Liver (tissue), 9 donors: ENCODE results near the gene FYCO1. TPM values are rescaled to one million over a fixed set of nuclear protein-coding genes. Genes with fewer than 3 reads are reported as not detected.

ENCODE experiments used
- DNase-seq: peaks from one replicate; pipeline ENCODE4 v3.0.0-alpha.2; 2017; ENCODE audit warnings: low spot score
- H3K27ac ChIP-seq, 2 donors: one replicate each; pipeline ENCODE4 v1.7.0; 2013; ENCODE audit warnings: inconsistent platforms in 2 of 2, low read length in 2 of 2, control low read depth in 1 of 2, low read depth in 1 of 2, mild to moderate bottlenecking in 1 of 2
- H3K27me3 ChIP-seq, 4 donors: one replicate each; pipeline versions ENCODE4 v1.6.1 to v1.7.0; 2013; ENCODE audit warnings: low read length in 3 of 4, inconsistent platforms in 1 of 4, mild to moderate bottlenecking in 1 of 4, moderate library complexity in 1 of 4; ENCODE audit not compliant: control insufficient read depth in 4 of 4, insufficient read depth in 4 of 4
- H3K36me3 ChIP-seq, 4 donors: one replicate each; pipeline versions ENCODE4 v1.6.1 to v1.7.0; 2013; ENCODE audit warnings: low read length in 3 of 4, mild to moderate bottlenecking in 3 of 4, low read depth in 1 of 4, moderate library complexity in 1 of 4; ENCODE audit not compliant: control insufficient read depth in 4 of 4, insufficient read depth in 3 of 4
- H3K4me1 ChIP-seq, 4 donors: one replicate each; pipeline versions ENCODE4 v1.6.1 to v1.7.0; 2013; ENCODE audit warnings: low read length in 3 of 4, mild to moderate bottlenecking in 3 of 4, moderate library complexity in 1 of 4; ENCODE audit not compliant: control insufficient read depth in 4 of 4, insufficient read depth in 4 of 4
- H3K4me3 ChIP-seq, 3 donors: one replicate each; pipeline versions ENCODE4 v1.6.1 to v1.7.0; 2013; ENCODE audit warnings: low read length in 3 of 3, control low read depth in 1 of 3, low read depth in 1 of 3, mild to moderate bottlenecking in 1 of 3
- H3K9ac ChIP-seq, 2 donors: one replicate each; pipeline ENCODE4 v1.7.0; 2013; ENCODE audit warnings: low read length in 2 of 2, mild to moderate bottlenecking in 2 of 2, moderate library complexity in 2 of 2, control low read depth in 1 of 2, low read depth in 1 of 2
- H3K9me3 ChIP-seq, 4 donors: one replicate each; pipeline versions ENCODE4 v1.6.1 to v1.7.0; 2013; ENCODE audit warnings: low read length in 3 of 4; ENCODE audit not compliant: control insufficient read depth in 4 of 4
- CTCF ChIP-seq: fragments of 150-350 bp; IDR thresholded peaks from 2 replicates; pipeline ENCODE4 v1.5.1; 2017; ENCODE audit warnings: improper control_type of control experiment, low read depth, low read length; ENCODE audit not compliant: missing input control
- EGR1 ChIP-seq, 2 donors: IDR thresholded peaks; 2 replicates each; pipeline ENCODE4 v1.6.1; 2016 to 2018; ENCODE audit warnings: antibody characterized with exemption in 2 of 2, low read depth in 2 of 2
- FOXA1 ChIP-seq: IDR thresholded peaks from 2 replicates; pipeline ENCODE4 v1.6.1; 2016; ENCODE audit warnings: antibody characterized with exemption
- FOXA2 ChIP-seq: IDR thresholded peaks from 2 replicates; pipeline ENCODE4 v1.6.1; 2016; ENCODE audit warnings: antibody characterized with exemption
- GABPA ChIP-seq, 2 donors: IDR thresholded peaks in 1 of 2; conservative IDR thresholded peaks in 1 of 2; 2 replicates each; pipeline ENCODE4 v1.6.1; 2016; ENCODE audit warnings: antibody characterized with exemption in 2 of 2, mild to moderate bottlenecking in 1 of 2, moderate library complexity in 1 of 2
- JUND ChIP-seq, 2 donors: IDR thresholded peaks; 2 replicates each; pipeline ENCODE4 v1.6.1; 2016; ENCODE audit warnings: antibody characterized with exemption in 2 of 2
- MAX ChIP-seq: IDR thresholded peaks from 2 replicates; pipeline ENCODE4 v1.6.1; 2016; ENCODE audit warnings: antibody characterized with exemption
- NR2F2 ChIP-seq: IDR thresholded peaks from 2 replicates; pipeline ENCODE4 v1.6.1; 2016; ENCODE audit warnings: antibody characterized with exemption
- RAD21 ChIP-seq, 2 donors: IDR thresholded peaks; 2 replicates each; pipeline ENCODE4 v1.6.1; 2016; ENCODE audit warnings: antibody characterized with exemption in 2 of 2, mild to moderate bottlenecking in 2 of 2
- REST ChIP-seq: IDR thresholded peaks from 2 replicates; pipeline ENCODE4 v1.6.1; 2016; ENCODE audit warnings: antibody characterized with exemption, mild to moderate bottlenecking
- RXRA ChIP-seq, 2 donors: IDR thresholded peaks; 2 replicates each; pipeline ENCODE4 v1.6.1; 2017 to 2018; ENCODE audit warnings: antibody characterized with exemption in 2 of 2, mild to moderate bottlenecking in 1 of 2
- SP1 ChIP-seq: IDR thresholded peaks from 2 replicates; pipeline ENCODE4 v1.6.1; 2018; ENCODE audit warnings: antibody characterized with exemption, mild to moderate bottlenecking
- TAF1 ChIP-seq: conservative IDR thresholded peaks from 2 replicates; pipeline ENCODE4 v1.6.1; 2016; ENCODE audit warnings: antibody characterized with exemption, mild to moderate bottlenecking
- YY1 ChIP-seq: IDR thresholded peaks from 2 replicates; pipeline ENCODE4 v1.6.1; 2016; ENCODE audit warnings: antibody characterized with exemption, mild to moderate bottlenecking
- ZBTB33 ChIP-seq: IDR thresholded peaks from 2 replicates; pipeline ENCODE4 v1.6.1; 2016; ENCODE audit warnings: antibody characterized with exemption
- WGBS: extraction: QIAGEN DNeasy Blood & Tissue Kit; methylation state at CpG from one replicate; pipeline ENCODE4 v1.1.7; 2013; 5-methylcytosine and 5-hydroxymethylcytosine counted together
- polyA plus RNA-seq, 2 donors: library from polyadenylated mRNA; stranded (reverse) in 1 of 2; unstranded in 1 of 2; fragments of 200-250 nt in 1 of 2; fragments of >200 nt in 1 of 2; fragmentation: Nextera tagmentation in 1 of 2; extraction: Ambion mirVana in 1 of 2; gene quantifications; one replicate each; pipeline versions ENCODE4 v1.2.1 to v1.2.3, GENCODE V29; 2013 to 2015
- total RNA-seq, 2 donors: library from RNA; depleted of rRNA; stranded (reverse); fragments of >200 nt; gene quantifications; one replicate each; pipeline ENCODE4 v1.2.3, GENCODE V29; 2014
- donor health status: healthy.
- donor health status: healthy.
- donor health status: healthy.
- donor health status: healthy.
- donor health status: healthy.

FYCO1 gene
- total and polyA plus RNA-seq, 4 donors: 3.0 to 17.1 (median 10.2) TPM

GRCh38 chr3:45937206-45938042, 58.2 kb downstream of the FYCO1 start:
- H3K4me3 ChIP-seq: no peak overlapping the region
- TF ChIP-seq RAD21 (IDR thresholded peaks at IDR 0.05): no peak
- no peak for TF ChIP-seq REST
- no peak for TF ChIP-seq YY1
- no peak for TF ChIP-seq FOXA1
- TF ChIP-seq RXRA (IDR thresholded peaks at IDR 0.05): no peak
- no peak for TF ChIP-seq GABPA (IDR thresholded peaks at IDR 0.05 in 1 of 2, conservative IDR thresholded peaks at IDR 0.05 in 1 of 2)
- no peak for TF ChIP-seq ZBTB33
- no peak for TF ChIP-seq TAF1
- TF ChIP-seq SP1: no peak
- no peak for TF ChIP-seq JUND (IDR thresholded peaks at IDR 0.05)
- TF ChIP-seq MAX: no peak
- TF ChIP-seq EGR1 (IDR thresholded peaks at IDR 0.05; ENCODE audit: low read depth in 2 of 2): no peak
- no peak for TF ChIP-seq NR2F2
- no peak for TF ChIP-seq FOXA2
- DNase-seq: no peak
- H3K9ac ChIP-seq: no peak overlapping the region
- no peaks in the 10 kb centered on the region for H3K9me3 ChIP-seq
- peaks cover 0 to 33% (median 23%) of the 10 kb centered on the region in 4 donors for H3K36me3 ChIP-seq
- no peak overlapping the region for H3K27ac ChIP-seq
- no peaks in the 10 kb centered on the region for H3K27me3 ChIP-seq
- no peaks in the 10 kb centered on the region for H3K4me1 ChIP-seq
- 90% methylated on average over 8 of the region's 8 CpGs for WGBS

GRCh38 chr3:45936261-45936660, 59.4 kb downstream of the FYCO1 start:
- no peak overlapping the region for H3K4me3 ChIP-seq
- no peak overlapping the region for H3K9ac ChIP-seq
- H3K27ac ChIP-seq: no peak overlapping the region
- no peaks in the 10 kb centered on the region for H3K9me3 ChIP-seq
- no peaks in the 10 kb centered on the region for H3K4me1 ChIP-seq
- no peaks in the 10 kb centered on the region for H3K27me3 ChIP-seq
- H3K36me3 ChIP-seq: peaks cover 6 to 42% (median 28%) of the 10 kb centered on the region in 4 donors
- TF ChIP-seq NR2F2 (no peak), EGR1 (IDR thresholded peaks at IDR 0.05; ENCODE audit: low read depth in 2 of 2) (no peak), TAF1 (no peak), MAX (no peak), RAD21 (IDR thresholded peaks at IDR 0.05) (no peak), CTCF (no peak), REST (no peak), RXRA (IDR thresholded peaks at IDR 0.05) (no peak), SP1 (no peak), ZBTB33 (no peak), FOXA1 (no peak)
- no peak for DNase-seq
- 94% methylated on average over 9 of the region's 9 CpGs for WGBS
